HepG2 (cell line): ENCODE results near the gene BRAF. TPM values are rescaled to one million over a fixed set of nuclear protein-coding genes. Genes with fewer than 3 reads are reported as not detected.

Experiments used
- ATAC-seq: fragments of 200-7000 bp; cut with Tn5 transposase; 3 replicates; pipeline ENCODE4 v1.9.1; 2020; ENCODE audit warnings: mild to moderate bottlenecking, moderate library complexity
- BruUV-seq: library from RNA; stranded (reverse); fragments of 400-500 nt; replicated peaks from 2 replicates; lab custom pipeline; 2021; lab: Mats Ljungman, UMichigan
- CTCF ChIA-PET: fragments of 300-600 bp; formaldehyde crosslinking; extraction: SDS; loops from one replicate; lab custom pipeline; 2021; ENCODE audit warnings: low total read pairs, inconsistent platforms, low intra/inter-chr PET ratio; lab: Yijun Ruan, JAX
- POLR2A ChIA-PET: fragments of 350-600 bp; sonication (Branson Sonifier 250); formaldehyde crosslinking; loops from one replicate; lab custom pipeline; 2020; ENCODE audit warnings: antibody characterized with exemption, inconsistent platforms; lab: Yijun Ruan, JAX
- DNase-seq: peaks from one replicate; pipeline ENCODE4 v3.0.0-alpha.2; 2015; ENCODE audit warnings: low spot score
- FAIRE-seq: peaks from 3 replicates; lab custom pipeline; 2011; peaks lifted over from hg19 to GRCh38; lab: Jason Lieb, UNC
- H2AFZ ChIP-seq: one replicate; pipeline ENCODE4 v1.6.1; 2011; ENCODE audit warnings: low read length, inconsistent platforms
- H3K27ac ChIP-seq: fragments of 300-600 bp; 3 replicates; pipeline ENCODE4 v1.8.0; 2011; ENCODE audit warnings: mixed run types, mild to moderate bottlenecking, mixed read lengths, low read length, inconsistent platforms; ENCODE audit not compliant: insufficient read depth; ENCODE audit errors: extremely low read length
- H3K27me3 ChIP-seq, 2 experiments: fragments of 200-600 bp in 1 of 2; 2 replicates in 1 of 2; 3 replicates in 1 of 2; pipeline versions ENCODE4 v1.6.0 to v1.8.0; 2011; ENCODE audit warnings: low read length in 2 of 2, mild to moderate bottlenecking in 2 of 2, moderate library complexity in 2 of 2, inconsistent platforms in 1 of 2; ENCODE audit not compliant: insufficient read depth in 2 of 2, control insufficient read depth in 1 of 2
- H3K36me3 ChIP-seq, 2 experiments: fragments of 200-600 bp in 1 of 2; replicated peaks in 1 of 2; 2 replicates in 1 of 2; 3 replicates in 1 of 2; pipeline versions ENCODE4 v1.5.1 to v1.8.0; 2011; ENCODE audit warnings: low read length in 2 of 2, inconsistent platforms in 1 of 2; ENCODE audit not compliant: insufficient read depth in 2 of 2, control insufficient read depth in 1 of 2
- H3K4me1 ChIP-seq: 2 replicates; pipeline ENCODE4 v1.5.1; 2012; ENCODE audit warnings: low read length, inconsistent platforms; ENCODE audit not compliant: insufficient read depth
- H3K4me2 ChIP-seq: 2 replicates; pipeline ENCODE4 v1.6.0; 2011; ENCODE audit warnings: low read depth, low read length, inconsistent platforms
- H3K4me3 ChIP-seq, 3 experiments: fragments of 200-600 bp in 1 of 3; sonication (generic), shearing (Covaris generic) in 1 of 3; replicated peaks in 1 of 3; 2 replicates each; pipeline ENCODE4 v1.5.1; 2011 to 2016; ENCODE audit warnings: low read length in 3 of 3, inconsistent platforms in 2 of 3, low read depth in 2 of 3, mild to moderate bottlenecking in 2 of 3, control low read depth in 1 of 3, mixed read lengths in 1 of 3; ENCODE audit not compliant: insufficient read depth in 1 of 3
- H3K79me2 ChIP-seq: one replicate; pipeline ENCODE4 v1.6.1; 2011; ENCODE audit warnings: low read length, inconsistent platforms; ENCODE audit not compliant: insufficient read depth
- H3K9ac ChIP-seq: 2 replicates; pipeline ENCODE4 v1.6.0; 2011; ENCODE audit warnings: mild to moderate bottlenecking, low read depth, low read length, inconsistent platforms; ENCODE audit not compliant: insufficient read depth
- H3K9me3 ChIP-seq: 2 replicates; pipeline ENCODE4 v1.5.1; 2012; ENCODE audit warnings: mild to moderate bottlenecking, low read length
- H4K20me1 ChIP-seq: 2 replicates; pipeline ENCODE4 v1.6.0; 2011; ENCODE audit warnings: inconsistent platforms, mild to moderate bottlenecking, low read length, moderate library complexity; ENCODE audit not compliant: insufficient read depth
- SPEN ChIP-seq: sonication (generic); formaldehyde crosslinking; IDR thresholded peaks from 2 replicates; pipeline ENCODE4 v1.5.1; 2020; ENCODE audit warnings: low read depth, mild to moderate bottlenecking, missing genetic modification reagents
- WGBS: methylation state at CpG from one replicate; pipeline ENCODE4 v1.1.6; 2017; ENCODE audit warnings: low lambda C conversion rate; 5-methylcytosine and 5-hydroxymethylcytosine counted together
- in situ Hi-C: cut with HindIII; loops from 2 replicates; pipeline ENCODE4 v1.10.0; 2017; ENCODE audit warnings: low pct_unique_long_range_greater_than_20kb; ENCODE audit not compliant: extremely low pct_ligation_motif_present
- intact Hi-C: fragments of 100-400 bp; cut with micrococcal nuclease; formaldehyde crosslinking; loops from one replicate; pipeline ENCODE4 v1.10.0; 2022; ENCODE audit not compliant: unreplicated experiment
- polyA plus RNA-seq, 8 experiments: library from polyadenylated mRNA; depleted of rRNA in 3 of 8; stranded (reverse) in 7 of 8; unstranded in 1 of 8; fragments of >200 nt; fragmentation: Illumina TruSeq in 4 of 8; extraction: Trizol in 4 of 8; gene quantifications; 2 replicates each; pipeline versions ENCODE4 v1.2.1 to v1.2.3, GENCODE V29; 2011 to 2016; ENCODE audit warnings: low read depth in 4 of 8, missing spikeins in 1 of 8, mixed read lengths in 1 of 8; ENCODE audit not compliant: insufficient read depth in 1 of 8
- total RNA-seq, 5 experiments: library from RNA; depleted of rRNA; stranded (reverse); fragments of >200 nt; fragmentation: Illumina TruSeq; extraction: Trizol; gene quantifications; 2 replicates each; pipeline ENCODE4 v1.2.3, GENCODE V29; 2016; ENCODE audit warnings: low read depth in 1 of 5
- TF ChIP-seq, protein P1 (sequence below): sonication (generic); formaldehyde crosslinking; IDR thresholded peaks from 2 replicates; pipeline ENCODE4 v1.8.0; 2023; ENCODE audit warnings: mild to moderate bottlenecking, missing genetic modification reagents
- TF ChIP-seq, protein P2 (sequence below): sonication (generic); formaldehyde crosslinking; IDR thresholded peaks from 2 replicates; pipeline ENCODE4 v1.4.0; 2020; ENCODE audit warnings: missing genetic modification reagents, borderline replicate concordance

The BRAF gene
- total and polyA plus RNA-seq, 2 of the 13 experiments (the other 11 are each of a cell fraction or from before 2014, with no cell fraction given) = 12.5 to 13.4 TPM

DNA sequence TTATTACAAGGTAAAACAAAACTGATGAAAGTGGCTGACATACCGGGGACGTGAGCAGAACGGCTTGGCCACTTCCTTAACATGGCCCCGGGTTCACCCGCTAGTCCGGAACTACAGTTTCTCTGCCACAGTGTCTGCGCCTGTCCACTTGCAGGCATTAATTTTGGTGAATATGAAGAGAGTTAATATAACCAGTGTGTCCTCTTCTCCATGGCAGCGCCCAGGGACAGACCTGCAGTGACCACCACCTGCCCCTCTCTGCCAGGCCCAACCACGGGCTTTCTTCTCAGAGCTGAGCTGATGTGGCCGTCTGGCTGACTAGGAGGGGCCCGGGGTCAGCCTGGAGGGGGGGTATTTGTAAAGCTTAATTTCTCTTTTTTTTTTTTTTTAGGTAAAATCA lies 229.3 kb downstream of the BRAF start:
- WGBS = 94% methylated on average over 10 of the region's 11 CpGs

More for the DNA sequence above, 229.3 kb downstream of the BRAF start:
- Histone ChIP-seq H3K4me1 (peaks cover 28% of the 10 kb centered on the region), H3K27ac (no peak overlapping the region), H3K36me3 (peaks cover 0 to 3% of the 10 kb centered on the region in 2 experiments; a peak in 2 of 5 replicates), H4K20me1 (0 out of 2 replicates have a peak, but pooled peaks cover 10% of the 10 kb centered on the region), H2AFZ (no peak overlapping the region), H3K4me2 (no peak overlapping the region), H3K9me3 (no peaks in the 10 kb centered on the region), H3K9ac (no peak overlapping the region), H3K79me2 (peaks cover 28% of the 10 kb centered on the region), H3K27me3 (no peaks in the 10 kb centered on the region; a peak in 1 of 5 replicates), H3K4me3 (no peak overlapping the region)
- FAIRE-seq = no peak
- ChIA-PET POLR2A (no interaction called here), CTCF (no interaction called here)
- intact Hi-C loops = no loop called here
- no peak for ATAC-seq
- TF ChIP-seq SPEN = no peak
- TF ChIP-seq, protein P1, sequence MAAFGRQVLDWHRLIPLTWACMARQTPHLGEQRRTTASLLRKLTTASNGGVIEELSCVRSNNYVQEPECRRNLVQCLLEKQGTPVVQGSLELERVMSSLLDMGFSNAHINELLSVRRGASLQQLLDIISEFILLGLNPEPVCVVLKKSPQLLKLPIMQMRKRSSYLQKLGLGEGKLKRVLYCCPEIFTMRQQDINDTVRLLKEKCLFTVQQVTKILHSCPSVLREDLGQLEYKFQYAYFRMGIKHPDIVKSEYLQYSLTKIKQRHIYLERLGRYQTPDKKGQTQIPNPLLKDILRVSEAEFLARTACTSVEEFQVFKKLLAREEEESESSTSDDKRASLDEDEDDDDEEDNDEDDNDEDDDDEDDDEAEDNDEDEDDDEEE = no peak
- TF ChIP-seq, protein P2, sequence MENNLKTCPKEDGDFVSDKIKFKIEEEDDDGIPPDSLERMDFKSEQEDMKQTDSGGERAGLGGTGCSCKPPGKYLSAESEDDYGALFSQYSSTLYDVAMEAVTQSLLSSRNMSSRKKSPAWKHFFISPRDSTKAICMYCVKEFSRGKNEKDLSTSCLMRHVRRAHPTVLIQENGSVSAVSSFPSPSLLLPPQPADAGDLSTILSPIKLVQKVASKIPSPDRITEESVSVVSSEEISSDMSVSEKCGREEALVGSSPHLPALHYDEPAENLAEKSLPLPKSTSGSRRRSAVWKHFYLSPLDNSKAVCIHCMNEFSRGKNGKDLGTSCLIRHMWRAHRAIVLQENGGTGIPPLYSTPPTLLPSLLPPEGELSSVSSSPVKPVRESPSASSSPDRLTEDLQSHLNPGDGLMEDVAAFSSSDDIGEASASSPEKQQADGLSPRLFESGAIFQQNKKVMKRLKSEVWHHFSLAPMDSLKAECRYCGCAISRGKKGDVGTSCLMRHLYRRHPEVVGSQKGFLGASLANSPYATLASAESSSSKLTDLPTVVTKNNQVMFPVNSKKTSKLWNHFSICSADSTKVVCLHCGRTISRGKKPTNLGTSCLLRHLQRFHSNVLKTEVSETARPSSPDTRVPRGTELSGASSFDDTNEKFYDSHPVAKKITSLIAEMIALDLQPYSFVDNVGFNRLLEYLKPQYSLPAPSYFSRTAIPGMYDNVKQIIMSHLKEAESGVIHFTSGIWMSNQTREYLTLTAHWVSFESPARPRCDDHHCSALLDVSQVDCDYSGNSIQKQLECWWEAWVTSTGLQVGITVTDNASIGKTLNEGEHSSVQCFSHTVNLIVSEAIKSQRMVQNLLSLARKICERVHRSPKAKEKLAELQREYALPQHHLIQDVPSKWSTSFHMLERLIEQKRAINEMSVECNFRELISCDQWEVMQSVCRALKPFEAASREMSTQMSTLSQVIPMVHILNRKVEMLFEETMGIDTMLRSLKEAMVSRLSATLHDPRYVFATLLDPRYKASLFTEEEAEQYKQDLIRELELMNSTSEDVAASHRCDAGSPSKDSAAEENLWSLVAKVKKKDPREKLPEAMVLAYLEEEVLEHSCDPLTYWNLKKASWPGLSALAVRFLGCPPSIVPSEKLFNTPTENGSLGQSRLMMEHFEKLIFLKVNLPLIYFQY (CRISPR knock-in tag) = no peak
- BruUV-seq = no TSS peak
- in situ Hi-C loops = loop anchor here (25.0 kb wide), 1 partner anchor 317 kb away; the partner anchor contains the start of gene MRPS33
- DNase-seq = no peak
